Ishikawa (cell line): ENCODE measurements around the gene TTLL6.

Source experiments
- EP300 ChIP-seq: IDR thresholded peaks from 2 replicates; pipeline ENCODE4 v1.6.1; 2012; ENCODE audit warnings: borderline replicate concordance
- FOXM1 ChIP-seq: IDR thresholded peaks from 2 replicates; pipeline ENCODE4 v1.6.1; 2012; ENCODE audit warnings: low read depth, borderline replicate concordance
- RAD21 ChIP-seq: IDR thresholded peaks from 2 replicates; pipeline ENCODE4 v1.6.1; 2012; ENCODE audit warnings: low read depth
- REST ChIP-seq: IDR thresholded peaks from 2 replicates; pipeline ENCODE4 v1.6.1; 2012; ENCODE audit warnings: low read depth, mild to moderate bottlenecking
- TAF1 ChIP-seq: IDR thresholded peaks from 2 replicates; pipeline ENCODE4 v1.6.1; 2012; ENCODE audit warnings: low read depth, mild to moderate bottlenecking
- TEAD4 ChIP-seq: IDR thresholded peaks from 2 replicates; pipeline ENCODE4 v1.6.1; 2012
- YY1 ChIP-seq: IDR thresholded peaks from 2 replicates; pipeline ENCODE4 v1.6.1; 2012; ENCODE audit warnings: low read depth

- TF ChIP-seq EP300 = no peak
- no peak for TF ChIP-seq FOXM1
- no peak for TF ChIP-seq TEAD4
- TF ChIP-seq REST = no peak
- TF ChIP-seq RAD21 = no peak
- TF ChIP-seq YY1 = no peak
- TF ChIP-seq TAF1 = no peak
Measured at GRCh38 chr17:48841395-48841831, 24.4 kb upstream of the TTLL6 start.
